Activated CD4-positive, CD25-positive, alpha-beta regulatory T cell (primary cell): ENCODE measurements around the gene PCDHGA1.
"Not testable (repeated sequence)": the region's sequence is repeated elsewhere in the genome, so short reads cannot be mapped to it uniquely, and the experiment has no call there.

ENCODE experiments used
- DNase-seq, 4 experiments: peaks; one replicate each; lab custom pipeline; 2025; lab: John Stamatoyannopoulos, UW

Gene PCDHGA1

DNA sequence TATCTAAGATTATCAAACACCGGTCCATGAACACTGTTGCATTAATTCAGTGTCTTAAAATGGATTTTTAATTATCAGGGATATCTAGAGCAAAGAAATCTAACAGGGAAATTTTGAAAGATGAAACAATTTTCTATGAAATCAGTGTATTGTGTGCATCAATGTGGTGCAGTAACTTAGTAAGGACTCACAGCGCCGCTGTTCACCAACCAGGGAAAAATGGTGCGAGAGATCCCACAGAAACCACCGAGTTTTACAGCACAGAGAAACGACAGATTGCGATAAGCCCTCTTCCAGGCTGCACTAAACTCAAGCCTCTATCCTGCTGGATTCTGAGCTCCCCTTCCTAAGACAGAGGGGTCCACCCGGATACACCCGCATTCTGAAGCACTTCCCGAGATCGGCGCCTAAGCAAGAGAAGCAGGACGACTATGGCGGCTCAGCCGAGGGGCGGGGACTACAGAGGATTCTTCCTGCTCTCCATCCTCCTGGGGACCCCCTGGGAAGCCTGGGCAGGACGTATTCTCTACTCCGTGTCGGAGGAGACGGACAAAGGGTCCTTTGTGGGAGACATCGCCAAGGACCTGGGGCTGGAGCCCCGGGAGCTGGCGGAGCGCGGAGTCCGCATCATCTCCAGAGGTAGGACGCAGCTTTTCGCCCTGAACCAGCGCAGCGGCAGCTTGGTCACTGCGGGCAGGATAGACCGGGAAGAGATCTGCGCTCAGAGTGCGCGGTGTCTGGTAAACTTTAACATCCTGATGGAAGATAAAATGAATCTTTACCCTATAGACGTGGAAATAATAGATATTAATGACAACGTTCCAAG is 52.4 kb downstream of the PCDHGA1 start, which contains the start of gene PCDHGA7:
Gene PCDHGA7 (plus strand): TSS at position 274 of the 826 bp plus-strand sequence. CDS start 158 bp downstream, at position 432.
- DNase-seq = no peak

DNA sequence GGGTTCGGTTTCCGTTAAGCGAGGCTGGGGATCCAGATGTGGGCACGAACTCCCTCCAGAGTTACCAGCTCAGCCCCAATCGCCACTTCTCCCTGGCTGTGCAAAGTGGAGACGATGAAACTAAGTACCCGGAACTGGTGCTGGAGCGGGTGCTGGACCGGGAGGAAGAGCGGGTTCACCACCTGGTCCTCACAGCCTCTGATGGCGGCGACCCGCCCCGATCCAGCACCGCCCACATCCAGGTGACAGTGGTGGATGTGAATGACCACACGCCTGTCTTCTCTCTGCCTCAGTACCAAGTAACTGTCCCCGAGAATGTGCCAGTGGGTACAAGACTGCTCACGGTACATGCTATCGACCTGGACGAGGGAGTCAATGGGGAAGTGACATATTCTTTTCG is 53.0 kb downstream of the PCDHGA1 start:
- DNase-seq = no peak

DNA sequence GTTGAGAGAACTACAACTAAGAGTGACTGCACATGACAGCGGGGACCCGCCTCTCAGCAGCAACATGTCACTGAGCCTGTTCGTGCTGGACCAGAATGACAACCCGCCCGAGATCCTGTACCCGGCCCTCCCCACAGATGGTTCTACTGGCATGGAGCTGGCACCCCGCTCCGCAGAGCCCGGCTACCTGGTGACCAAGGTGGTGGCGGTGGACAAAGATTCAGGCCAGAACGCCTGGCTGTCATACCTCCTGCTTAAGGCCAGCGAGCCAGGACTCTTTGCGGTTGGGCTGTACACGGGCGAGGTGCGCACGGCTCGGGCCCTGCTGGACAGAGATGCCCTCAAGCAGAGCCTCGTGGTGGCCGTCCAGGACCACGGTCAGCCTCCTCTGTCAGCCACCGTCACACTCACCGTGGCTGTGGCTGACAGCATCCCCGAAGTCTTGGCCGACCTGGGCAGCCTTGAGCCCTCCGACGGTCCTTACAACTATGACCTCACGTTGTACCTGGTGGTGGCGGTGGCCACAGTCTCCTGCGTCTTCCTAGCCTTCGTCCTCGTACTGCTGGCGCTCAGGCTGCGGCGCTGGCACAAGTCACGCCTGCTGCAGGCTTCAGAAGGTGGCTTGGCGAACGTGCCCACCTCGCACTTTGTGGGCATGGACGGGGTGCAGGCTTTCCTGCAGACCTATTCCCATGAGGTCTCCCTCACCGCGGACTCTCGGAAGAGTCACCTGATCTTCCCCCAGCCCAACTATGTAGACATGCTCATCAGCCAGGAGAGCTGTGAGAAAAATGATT is 54.4 kb downstream of the PCDHGA1 start:
- DNase-seq = no peak

DNA sequence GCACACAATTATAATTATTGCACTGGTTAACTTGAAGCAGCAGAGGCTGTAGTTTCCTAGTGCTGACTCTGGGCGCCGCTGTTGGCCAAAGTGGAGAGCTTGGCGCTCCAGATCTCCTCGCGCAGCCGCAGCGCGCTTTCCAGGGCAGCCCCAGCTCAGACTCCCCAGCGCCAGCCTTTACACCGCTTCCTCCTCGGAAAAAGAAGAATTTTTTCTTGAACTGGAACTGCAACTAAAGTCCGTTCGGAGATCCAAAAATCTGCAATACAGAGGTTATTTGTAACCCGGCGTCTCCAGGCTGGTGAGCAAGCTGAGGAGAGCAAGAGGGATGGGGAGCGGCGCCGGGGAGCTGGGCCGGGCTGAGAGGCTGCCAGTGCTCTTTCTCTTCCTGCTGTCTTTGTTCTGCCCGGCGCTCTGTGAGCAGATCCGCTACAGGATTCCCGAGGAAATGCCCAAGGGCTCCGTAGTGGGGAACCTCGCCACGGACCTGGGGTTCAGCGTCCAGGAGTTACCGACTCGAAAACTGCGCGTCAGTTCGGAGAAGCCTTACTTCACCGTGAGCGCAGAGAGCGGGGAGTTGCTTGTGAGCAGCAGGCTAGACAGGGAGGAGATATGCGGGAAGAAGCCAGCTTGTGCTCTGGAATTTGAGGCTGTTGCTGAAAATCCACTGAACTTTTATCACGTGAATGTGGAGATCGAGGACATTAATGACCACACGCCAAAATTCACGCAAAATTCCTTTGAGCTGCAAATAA is 57.4 kb downstream of the PCDHGA1 start, which contains the start of gene PCDHGB4:
Gene PCDHGB4 (plus strand): TSS at position 142 of the 755 bp plus-strand sequence. CDS start 187 bp downstream, at position 329.
- DNase-seq = not testable (repeated sequence)

DNA sequence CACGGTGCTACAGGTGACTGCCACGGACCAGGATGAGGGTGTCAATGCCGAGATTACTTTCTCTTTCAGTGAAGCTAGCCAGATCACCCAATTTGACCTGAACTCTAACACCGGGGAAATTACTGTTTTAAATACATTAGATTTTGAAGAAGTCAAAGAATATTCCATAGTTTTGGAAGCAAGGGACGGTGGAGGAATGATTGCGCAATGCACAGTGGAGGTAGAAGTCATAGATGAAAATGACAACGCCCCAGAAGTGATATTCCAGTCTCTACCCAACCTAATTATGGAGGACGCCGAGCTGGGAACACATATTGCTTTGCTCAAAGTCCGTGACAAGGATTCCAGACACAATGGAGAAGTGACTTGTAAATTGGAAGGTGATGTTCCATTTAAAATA is 58.3 kb downstream of the PCDHGA1 start:
- DNase-seq = no peak

DNA sequence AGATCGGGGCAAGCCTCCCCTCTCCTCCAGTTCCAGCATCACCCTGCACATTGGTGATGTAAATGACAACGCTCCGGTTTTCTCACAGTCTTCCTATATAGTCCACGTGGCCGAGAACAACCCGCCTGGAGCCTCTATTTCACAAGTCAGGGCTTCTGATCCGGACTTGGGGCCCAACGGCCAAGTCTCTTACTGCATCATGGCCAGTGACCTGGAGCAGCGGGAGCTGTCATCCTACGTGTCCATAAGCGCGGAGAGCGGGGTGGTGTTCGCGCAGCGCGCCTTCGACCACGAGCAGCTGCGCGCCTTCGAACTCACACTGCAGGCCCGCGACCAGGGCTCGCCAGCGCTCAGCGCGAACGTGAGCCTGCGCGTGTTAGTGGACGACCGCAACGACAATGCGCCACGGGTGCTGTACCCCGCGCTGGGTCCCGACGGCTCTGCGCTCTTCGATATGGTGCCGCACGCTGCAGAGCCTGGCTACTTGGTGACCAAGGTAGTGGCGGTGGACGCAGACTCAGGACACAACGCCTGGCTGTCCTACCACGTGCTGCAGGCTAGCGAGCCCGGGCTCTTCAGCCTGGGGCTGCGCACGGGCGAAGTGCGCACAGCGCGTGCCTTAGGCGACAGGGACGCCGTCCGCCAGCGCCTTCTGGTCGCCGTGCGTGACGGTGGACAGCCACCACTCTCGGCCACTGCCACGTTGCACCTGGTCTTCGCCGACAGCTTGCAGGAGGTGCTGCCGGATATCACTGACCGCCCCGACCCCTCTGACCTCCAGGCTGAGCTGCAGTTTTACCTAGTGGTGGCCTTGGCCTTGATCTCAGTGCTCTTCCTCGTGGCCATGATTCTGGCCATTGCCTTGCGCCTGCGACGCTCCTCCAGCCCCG is 59.1 kb downstream of the PCDHGA1 start:
- no peak for DNase-seq

DNA sequence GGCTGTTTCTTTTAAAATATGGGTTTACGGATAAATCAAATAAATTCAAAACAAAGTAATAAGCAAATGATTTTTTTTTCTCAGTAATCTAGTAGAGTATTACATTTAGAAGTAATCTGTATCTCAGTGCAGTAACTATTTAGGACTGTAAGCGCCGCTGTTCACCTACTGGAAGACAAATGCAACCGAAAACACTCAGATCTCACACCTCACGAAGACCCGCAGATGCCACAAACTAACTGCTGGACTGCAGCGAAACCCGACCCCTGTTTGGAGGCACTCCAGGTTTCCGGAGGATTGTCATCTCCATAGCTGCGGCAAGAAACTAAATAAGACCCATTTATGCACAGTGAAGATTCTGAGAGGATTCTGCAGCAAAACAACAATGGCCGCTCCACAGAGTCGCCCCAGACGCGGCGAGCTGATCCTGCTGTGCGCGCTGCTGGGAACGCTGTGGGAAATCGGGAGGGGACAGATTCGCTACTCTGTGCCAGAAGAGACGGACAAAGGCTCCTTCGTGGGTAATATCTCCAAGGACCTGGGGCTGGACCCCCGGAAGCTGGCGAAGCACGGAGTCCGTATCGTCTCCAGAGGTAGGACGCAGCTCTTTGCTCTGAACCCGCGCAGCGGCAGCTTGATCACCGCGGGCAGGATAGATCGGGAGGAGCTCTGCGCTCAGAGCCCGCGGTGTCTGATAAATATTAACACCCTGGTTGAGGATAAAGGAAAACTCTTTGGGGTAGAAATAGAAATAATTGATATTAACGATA is 62.3 kb downstream of the PCDHGA1 start, which contains the start of gene PCDHGA8:
Gene PCDHGA8 (plus strand): TSS at position 205 of the 770 bp plus-strand sequence. CDS start 181 bp downstream, at position 386.
- no peak for DNase-seq

DNA sequence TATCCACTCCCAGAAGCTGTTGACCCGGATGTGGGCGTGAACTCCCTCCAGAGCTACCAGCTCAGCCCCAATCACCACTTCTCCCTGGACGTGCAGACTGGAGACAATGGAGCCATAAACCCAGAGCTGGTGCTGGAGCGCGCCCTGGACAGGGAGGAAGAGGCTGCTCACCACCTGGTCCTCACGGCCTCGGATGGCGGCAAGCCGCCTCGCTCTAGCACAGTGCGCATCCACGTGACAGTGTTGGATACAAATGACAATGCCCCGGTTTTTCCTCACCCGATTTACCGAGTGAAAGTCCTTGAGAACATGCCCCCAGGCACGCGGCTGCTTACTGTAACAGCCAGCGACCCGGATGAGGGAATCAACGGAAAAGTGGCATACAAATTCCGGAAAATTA is 63.0 kb downstream of the PCDHGA1 start:
- no peak for DNase-seq

DNA sequence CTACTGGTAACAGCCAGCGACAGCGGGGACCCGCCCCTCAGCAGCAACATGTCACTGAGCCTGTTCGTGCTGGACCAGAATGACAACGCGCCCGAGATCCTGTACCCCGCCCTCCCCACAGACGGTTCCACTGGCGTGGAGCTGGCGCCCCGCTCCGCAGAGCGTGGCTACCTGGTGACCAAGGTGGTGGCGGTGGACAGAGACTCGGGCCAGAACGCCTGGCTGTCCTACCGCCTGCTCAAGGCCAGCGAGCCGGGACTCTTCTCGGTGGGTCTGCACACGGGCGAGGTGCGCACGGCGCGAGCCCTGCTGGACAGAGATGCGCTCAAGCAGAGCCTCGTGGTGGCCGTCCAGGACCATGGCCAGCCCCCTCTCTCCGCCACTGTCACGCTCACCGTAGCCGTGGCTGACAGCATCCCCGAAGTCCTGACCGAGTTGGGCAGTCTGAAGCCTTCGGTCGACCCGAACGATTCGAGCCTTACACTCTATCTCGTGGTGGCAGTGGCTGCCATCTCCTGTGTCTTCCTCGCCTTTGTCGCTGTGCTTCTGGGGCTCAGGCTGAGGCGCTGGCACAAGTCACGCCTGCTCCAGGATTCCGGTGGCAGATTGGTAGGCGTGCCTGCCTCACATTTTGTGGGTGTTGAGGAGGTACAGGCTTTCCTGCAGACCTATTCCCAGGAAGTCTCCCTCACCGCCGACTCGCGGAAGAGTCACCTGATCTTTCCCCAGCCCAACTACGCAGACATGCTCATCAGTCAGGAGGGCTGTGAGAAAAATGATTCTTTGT is 64.3 kb downstream of the PCDHGA1 start:
- not testable (repeated sequence) for DNase-seq

DNA sequence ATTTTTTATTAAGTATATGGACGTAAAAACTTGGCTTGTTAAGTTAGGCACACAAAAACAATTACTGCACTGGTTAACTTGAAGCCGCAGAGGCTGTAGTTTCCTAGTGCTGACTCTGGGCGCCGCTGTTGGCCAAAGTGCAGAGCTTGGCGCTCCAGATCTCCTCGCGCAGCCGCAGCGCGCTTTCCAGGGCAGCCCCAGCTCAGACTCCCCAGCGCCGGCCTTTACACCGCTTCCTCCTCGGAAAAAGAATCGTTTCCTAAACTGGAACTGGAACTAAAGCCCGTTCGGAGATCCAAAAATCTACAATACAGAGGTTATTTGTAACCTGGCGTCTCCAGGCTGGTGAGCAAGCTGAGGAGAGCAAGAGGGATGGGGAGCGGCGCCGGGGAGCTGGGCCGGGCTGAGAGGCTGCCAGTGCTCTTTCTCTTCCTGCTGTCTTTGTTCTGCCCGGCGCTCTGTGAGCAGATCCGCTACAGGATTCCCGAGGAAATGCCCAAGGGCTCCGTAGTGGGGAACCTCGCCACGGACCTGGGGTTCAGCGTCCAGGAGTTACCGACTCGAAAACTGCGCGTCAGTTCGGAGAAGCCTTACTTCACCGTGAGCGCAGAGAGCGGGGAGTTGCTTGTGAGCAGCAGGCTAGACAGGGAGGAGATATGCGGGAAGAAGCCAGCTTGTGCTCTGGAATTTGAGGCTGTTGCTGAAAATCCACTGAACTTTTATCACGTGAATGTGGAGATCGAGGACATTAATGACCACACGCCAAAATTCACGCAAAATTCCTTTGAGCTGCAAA is 67.6 kb downstream of the PCDHGA1 start, which contains the start of gene PCDHGB5:
Gene PCDHGB5 (plus strand): TSS at position 192 of the 796 bp plus-strand sequence. CDS start 181 bp downstream, at position 373.
- DNase-seq = not testable (repeated sequence)

DNA sequence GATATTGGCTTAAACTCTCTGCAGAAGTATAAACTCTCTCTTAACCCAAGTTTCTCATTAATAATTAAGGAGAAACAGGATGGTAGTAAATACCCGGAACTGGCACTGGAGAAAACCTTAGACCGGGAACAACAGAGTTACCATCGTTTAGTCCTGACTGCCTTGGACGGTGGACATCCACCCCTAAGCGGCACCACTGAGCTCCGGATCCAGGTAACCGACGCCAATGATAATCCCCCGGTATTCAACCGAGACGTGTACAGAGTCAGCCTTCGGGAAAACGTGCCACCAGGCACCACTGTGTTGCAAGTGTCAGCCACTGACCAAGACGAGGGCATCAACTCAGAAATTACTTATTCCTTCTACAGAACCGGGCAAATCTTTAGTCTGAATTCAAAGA is 68.3 kb downstream of the PCDHGA1 start:
- no peak for DNase-seq

DNA sequence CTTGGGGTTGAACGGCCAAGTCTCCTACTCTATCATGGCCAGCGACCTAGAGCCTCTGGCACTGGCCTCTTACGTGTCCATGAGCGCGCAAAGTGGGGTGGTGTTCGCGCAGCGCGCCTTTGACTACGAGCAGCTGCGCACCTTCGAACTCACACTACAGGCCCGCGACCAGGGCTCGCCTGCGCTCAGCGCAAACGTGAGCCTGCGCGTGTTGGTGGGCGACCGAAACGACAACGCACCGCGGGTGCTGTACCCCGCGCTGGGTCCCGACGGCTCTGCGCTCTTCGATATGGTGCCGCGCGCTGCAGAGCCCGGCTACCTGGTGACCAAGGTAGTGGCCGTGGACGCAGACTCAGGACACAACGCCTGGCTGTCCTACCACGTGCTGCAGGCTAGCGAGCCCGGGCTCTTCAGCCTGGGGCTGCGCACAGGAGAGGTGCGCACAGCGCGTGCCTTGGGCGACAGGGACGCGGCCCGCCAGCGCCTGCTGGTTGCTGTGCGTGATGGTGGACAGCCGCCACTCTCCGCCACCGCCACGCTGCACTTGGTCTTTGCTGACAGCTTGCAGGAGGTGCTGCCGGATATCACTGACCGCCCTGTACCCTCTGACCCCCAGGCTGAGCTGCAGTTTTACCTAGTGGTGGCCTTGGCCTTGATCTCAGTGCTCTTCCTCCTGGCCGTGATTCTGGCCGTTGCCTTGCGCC is 69.4 kb downstream of the PCDHGA1 start:
- no peak for DNase-seq

DNA sequence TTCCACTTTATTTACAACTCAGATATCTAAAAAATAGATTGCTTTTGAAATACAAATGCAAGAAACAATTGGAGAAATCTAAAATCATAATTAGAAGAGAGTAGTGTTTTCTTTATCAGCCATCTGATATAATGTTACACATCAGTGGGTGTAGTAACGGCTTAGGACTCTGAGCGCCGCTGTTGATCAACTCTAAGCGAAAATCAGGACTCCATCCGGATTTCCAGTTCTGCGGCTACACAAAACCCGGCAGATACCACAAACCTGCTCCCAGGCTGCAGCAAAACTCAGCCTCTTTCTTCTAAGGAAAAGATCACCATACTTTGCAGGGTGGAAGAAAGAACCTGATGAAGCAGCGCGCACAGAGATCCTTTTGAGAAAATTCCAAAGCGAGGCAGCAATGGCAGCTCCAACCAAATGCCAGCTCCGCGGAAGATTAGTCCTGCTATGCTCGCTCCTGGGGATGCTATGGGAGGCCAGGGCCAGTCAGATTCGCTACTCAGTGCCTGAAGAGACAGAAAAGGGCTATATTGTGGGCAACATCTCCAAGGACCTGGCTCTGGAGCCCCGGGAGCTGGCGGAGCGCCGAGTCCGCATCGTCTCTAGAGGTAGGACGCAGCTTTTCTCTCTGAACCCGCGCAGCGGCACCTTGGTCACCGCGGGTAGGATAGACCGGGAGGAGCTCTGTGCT is 72.4 kb downstream of the PCDHGA1 start, which contains the start of gene PCDHGA9:
Gene PCDHGA9 (plus strand): TSS at position 226 of the 691 bp plus-strand sequence. CDS start 175 bp downstream, at position 401.
- DNase-seq = no peak

DNA sequence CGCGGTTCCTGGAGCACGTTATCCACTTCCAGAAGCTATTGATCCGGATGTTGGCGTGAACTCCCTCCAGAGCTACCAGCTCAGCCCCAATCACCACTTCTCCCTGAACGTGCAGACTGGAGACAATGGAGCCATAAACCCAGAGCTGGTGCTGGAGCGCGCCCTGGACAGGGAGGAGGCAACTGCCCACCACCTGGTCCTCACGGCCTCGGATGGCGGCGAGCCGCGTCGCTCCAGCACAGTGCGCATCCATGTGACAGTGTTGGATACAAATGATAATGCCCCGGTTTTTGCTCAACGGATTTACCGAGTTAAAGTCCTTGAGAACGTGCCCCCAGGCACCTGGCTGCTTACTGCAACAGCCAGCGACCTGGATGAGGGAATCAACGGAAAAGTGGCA is 73.1 kb downstream of the PCDHGA1 start:
- DNase-seq = no peak

DNA sequence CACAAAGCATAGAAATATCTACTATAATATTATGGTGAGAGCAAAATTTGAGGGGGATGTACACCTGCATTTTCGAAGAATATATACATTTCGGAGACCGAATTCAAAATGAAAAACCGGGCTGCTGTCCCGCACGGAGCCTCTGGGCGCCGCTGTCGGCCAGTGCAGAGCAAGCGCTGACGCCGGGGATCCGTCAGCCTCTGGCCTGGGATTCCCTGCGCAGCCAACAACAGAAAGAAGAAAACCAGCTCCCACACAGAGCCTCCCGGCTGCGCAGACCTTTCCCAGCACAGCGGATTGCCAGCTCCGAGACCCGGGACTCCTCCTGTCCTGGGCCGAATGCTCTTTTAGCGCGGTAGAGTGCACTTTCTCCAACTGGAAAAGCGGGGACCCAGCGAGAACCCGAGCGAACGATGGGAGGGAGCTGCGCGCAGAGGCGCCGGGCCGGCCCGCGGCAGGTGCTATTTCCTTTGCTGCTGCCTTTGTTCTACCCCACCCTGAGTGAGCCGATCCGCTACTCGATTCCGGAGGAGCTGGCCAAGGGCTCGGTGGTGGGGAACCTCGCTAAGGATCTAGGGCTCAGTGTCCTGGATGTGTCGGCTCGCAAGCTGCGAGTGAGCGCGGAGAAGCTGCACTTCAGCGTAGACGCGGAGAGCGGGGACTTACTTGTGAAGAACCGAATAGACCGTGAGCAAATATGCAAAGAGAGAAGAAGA is 77.6 kb downstream of the PCDHGA1 start, which contains the start of gene PCDHGB6:
Gene PCDHGB6 (plus strand): TSS at position 232 of the 716 bp plus-strand sequence. CDS start 182 bp downstream, at position 414.
- DNase-seq = not testable (repeated sequence)
